Measurements from ENCODE around the gene C14orf119. TPM values are rescaled to one million over a fixed set of nuclear protein-coding genes. Genes with fewer than 3 reads are reported as not detected.

C14orf119 gene
- 55.3 TPM for total RNA-seq
- long read RNA-seq, transcript C14orf119-201 (2 exons, 3,660 nt): major isoform, 53 of 62 reads
- long read RNA-seq, partial matches to known transcripts: 0 of 62 reads
- long read RNA-seq, other reads (novel, unspliced or antisense): 9 of 62 reads

DNA sequence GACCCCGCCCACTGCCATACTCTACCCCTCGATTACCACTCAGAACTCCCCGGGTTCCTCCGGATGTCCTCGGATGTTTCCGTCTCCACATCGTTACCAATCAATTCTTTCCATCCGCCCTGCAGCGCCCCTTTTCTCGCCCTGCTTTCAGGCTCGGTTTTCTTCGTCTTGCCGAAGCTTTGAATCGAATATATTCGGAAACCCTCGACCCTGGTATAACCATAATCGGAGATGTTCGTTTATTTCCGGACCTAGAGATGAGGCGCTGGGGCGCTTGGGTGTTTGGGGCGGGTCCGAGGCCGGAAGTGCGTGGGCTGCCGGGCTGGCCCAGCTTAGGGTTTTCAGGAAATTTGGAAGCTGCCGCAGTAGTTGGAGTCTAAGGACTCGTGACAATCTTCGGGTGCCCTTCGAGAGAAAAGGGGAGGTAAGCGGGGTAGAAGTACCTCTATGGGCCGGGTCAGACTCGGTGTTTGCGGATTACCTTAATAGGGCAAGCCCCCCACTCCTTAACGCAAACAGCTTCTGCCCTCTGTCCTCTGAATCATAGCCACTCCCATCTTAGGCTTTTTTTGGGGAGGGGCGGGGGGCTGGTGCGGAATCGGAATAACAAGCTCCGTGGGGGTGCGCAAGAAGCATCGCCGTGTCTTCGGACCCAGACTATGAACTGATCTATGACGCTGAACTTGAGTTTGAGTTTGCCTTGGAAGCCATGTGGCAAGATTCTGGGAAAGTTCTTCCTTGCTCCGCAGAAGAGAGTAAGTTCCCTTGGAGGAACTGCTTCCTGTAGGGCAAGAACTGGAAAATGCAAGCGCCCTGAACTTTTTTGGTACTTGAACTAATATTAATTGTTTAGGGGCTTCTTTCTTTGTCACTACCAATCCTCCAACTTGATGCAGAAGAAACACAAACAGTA lies at the start of gene C14orf119:
C14orf119 (plus strand) TSS at position 310 of the 913 bp plus-strand sequence. CDS start 2,154 bp downstream, outside the sequence.
- H3K36me3 ChIP-seq: peaks cover 48% of the 10 kb centered on the region
- peaks cover 46% of the 10 kb centered on the region for H3K4me1 ChIP-seq
- intact Hi-C loops (cut with DNase I): no loop called here
- peak within 1 kb of the TSS; percentile 94 for H3K27ac ChIP-seq
- DNase-seq (peak; percentile 96), ATAC-seq (peak; percentile 95)
- H3K4me3 ChIP-seq: peak within 1 kb of the TSS; percentile 87
- H3K9me3 ChIP-seq: no peaks in the 10 kb centered on the region
- no peaks in the 10 kb centered on the region for H3K27me3 ChIP-seq
- TF ChIP-seq CTCF (IDR thresholded peaks at IDR 0.05): no peak

DNA sequence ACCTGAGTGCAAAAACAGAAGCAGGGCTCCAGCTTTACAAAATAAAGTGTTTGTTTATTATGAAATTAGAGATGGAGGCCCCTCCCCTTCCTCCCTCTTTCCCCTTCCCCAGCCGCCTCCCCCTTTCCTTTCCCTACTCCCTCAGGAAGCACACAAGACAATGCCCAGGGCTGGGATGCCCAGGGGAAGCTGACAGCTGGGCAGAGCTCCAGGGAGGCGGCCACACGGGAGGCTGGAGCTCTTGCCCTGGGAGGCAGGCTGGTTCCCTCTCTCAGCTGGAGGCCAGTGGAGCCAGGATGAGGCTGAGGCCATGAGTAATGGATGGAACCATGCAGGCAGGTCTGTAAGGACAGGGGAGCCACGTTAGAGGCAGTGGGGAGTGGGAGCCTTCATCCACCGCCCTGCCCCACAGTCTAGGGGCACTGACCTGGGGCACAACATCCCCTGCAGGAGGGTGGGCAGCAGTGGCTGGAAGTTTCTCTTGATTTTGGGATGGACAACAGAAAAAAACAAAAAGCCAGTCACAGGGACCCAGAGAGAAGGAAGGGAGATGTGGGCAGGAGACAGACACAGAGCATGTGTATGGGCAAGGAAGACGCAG lies 48.2 kb upstream of the C14orf119 start:
- no peaks in the 10 kb centered on the region for H3K27me3 ChIP-seq
- no peak overlapping the region for H3K4me3 ChIP-seq
- intact Hi-C loops (cut with DNase I): no loop called here
- H3K36me3 ChIP-seq: no peaks in the 10 kb centered on the region
- peak overlapping the region; percentile 37 for H3K27ac ChIP-seq
- peak; percentile 11 for ATAC-seq
- no peak for DNase-seq
- TF ChIP-seq CTCF (IDR thresholded peaks at IDR 0.05): no peak
- no peaks in the 10 kb centered on the region for H3K9me3 ChIP-seq
- peaks cover 12% of the 10 kb centered on the region for H3K4me1 ChIP-seq

DNA sequence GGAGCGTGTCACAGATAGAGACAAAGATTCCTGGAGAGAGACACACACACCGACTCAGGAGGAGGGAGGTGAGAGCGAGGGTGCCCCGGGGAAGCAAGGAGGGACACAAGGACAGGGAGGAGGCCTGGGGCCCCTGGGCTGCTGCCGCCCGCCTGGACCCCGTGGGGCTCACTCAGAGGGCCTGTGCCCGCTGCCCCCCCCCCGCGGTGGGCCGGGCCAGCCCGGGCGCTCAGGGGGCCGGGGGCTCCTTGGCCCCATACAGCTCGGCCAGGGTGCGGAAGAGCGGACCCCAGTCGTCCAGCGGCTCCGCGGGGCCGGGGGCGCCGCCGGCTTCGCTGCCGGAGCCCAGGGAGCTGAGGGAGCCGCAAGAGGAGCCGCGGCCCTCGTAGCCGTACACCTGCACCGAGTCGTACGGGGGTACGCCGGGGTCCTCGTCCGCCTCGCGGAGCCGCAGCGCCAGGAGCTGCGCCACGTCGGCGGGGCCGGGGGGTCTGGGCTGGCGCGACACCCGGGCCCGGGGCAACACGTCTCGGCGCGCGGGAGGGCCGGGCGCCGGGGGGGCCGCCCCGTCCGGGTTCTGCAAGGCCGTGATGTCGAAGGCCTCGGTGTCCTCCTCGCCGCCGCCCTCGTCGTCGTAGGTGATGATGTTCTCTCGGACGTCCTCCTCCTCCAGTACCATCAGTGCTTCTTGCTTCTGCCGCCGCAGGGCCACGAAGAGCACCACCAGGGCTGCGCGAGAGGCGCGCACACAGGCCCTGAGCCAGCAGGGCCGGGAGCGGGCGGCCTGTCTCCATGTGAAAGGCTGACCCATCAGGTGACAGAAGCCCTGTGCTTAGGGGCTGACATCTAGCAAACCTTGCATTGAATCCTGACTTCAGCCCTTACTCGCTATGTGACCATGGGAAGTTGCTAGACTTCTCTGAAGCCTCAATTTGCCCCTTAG lies 47.3 kb upstream of the C14orf119 start:
- no peaks in the 10 kb centered on the region for H3K27me3 ChIP-seq
- H3K4me1 ChIP-seq: peaks cover 12% of the 10 kb centered on the region
- ATAC-seq: no peak
- no peak for DNase-seq
- no peak overlapping the region for H3K4me3 ChIP-seq
- no peak for TF ChIP-seq CTCF (IDR thresholded peaks at IDR 0.05)
- no peaks in the 10 kb centered on the region for H3K9me3 ChIP-seq
- intact Hi-C loops (cut with DNase I): no loop called here
- H3K27ac ChIP-seq: peak overlapping the region; percentile 37
- H3K36me3 ChIP-seq: no peaks in the 10 kb centered on the region

GRCh38 chr14:23049011-23049410 lies 46.3 kb upstream of the C14orf119 start:
- H3K27me3 ChIP-seq: no peaks in the 10 kb centered on the region
- no peak for TF ChIP-seq CTCF (IDR thresholded peaks at IDR 0.05)
- no peaks in the 10 kb centered on the region for H3K36me3 ChIP-seq
- H3K4me3 ChIP-seq: no peak overlapping the region
- intact Hi-C loops (cut with DNase I): no loop called here
- ATAC-seq (no peak), DNase-seq (no peak)
- H3K4me1 ChIP-seq: peaks cover 12% of the 10 kb centered on the region
- H3K9me3 ChIP-seq: no peaks in the 10 kb centered on the region
- H3K27ac ChIP-seq: no peak overlapping the region

Measured in upper lobe of right lung (tissue), 1 donor.